KOPT-K1 (cell line): ENCODE data around the gene NRG2.

ENCODE experiments used
- H3K27ac ChIP-seq: fragments of 200-600 bp; sonication (generic); 2 replicates; pipeline ENCODE4 v1.5.1; 2016; ENCODE audit warnings: antibody characterized with exemption, mild to moderate bottlenecking, low read depth, low read length; ENCODE audit not compliant: poor library complexity, severe bottlenecking
- H3K36me3 ChIP-seq: fragments of 200-600 bp; sonication (generic); 2 replicates; pipeline ENCODE4 v1.5.1; 2017; ENCODE audit warnings: antibody characterized with exemption, mild to moderate bottlenecking, low read length, moderate library complexity; ENCODE audit not compliant: insufficient read depth
- H3K9me3 ChIP-seq: fragments of 200-600 bp; sonication (generic); 2 replicates; pipeline ENCODE4 v1.5.1; 2017; ENCODE audit warnings: antibody characterized with exemption, low read length, mild to moderate bottlenecking; ENCODE audit not compliant: insufficient read depth, poor library complexity, severe bottlenecking

Gene NRG2

DNA sequence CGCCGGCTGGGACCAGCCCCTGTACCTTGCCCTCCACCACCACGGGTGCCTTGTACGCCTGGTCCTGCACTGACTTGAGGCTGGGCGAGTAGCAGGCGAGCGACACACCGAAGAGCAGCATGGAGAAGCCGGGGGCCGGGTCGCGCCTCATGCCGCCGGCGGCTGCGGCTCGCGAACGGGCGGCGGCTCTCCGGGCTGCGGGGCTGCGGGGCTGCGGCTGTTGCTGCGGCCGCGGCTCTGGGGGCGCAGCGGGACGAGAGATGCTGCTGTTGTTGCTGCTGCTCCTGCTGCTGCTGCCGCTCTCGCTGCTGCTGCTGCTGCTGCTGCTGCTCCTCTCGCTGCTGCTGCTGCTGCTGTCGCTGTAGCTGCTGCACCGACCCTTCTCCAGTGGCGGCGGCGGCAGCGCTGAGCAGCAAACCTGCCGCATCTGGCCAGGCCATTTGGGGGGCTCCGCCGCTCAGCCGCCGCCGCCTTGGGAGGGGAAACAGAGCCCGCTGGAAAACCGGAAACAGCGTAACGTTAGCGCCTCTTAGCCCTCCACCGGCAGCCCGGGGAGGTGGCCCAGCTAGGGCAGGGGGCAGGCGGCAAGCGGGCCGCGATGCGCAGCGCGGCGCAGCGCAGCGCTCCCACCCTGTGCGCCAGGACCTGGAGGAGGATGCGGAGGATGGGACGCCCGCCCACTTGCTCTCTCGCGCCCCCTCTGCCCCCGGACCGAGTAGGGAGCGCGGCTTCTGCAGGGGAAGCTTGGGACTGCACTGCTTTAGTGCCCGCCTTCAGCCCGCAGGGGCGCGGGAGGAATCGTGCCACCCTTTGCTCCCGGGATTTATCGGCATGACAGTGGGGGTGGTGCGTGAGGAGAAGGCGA lies at the start of gene NRG2:
TSS of gene NRG2 (minus strand) at position 657 of the 865 bp plus-strand sequence.
- H3K36me3 ChIP-seq = no peaks in the 10 kb centered on the region
- peaks cover 5% of the 10 kb centered on the region for H3K9me3 ChIP-seq
- H3K27ac ChIP-seq = no peak within 1 kb of the TSS

DNA sequence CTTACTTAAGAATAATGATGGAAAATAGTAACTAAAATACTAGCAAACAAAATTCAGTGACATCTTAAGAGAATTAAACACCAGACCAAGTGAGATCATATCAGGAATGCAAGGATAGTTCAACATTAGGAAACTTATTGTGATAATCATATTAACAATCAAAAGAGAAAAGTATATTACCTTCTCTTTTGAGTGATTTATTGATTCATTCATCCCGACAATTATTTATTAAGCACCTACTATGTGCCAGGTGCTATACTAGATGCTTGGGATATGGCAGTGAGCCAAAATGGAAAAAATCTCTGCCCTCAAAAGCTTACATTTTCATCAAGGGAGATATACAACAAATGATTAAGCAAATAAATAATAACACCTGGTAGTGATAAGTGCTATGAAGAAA lies 47.2 kb upstream of the NRG2 start:
- H3K9me3 ChIP-seq = peaks cover 34% of the 10 kb centered on the region
- no peak overlapping the region for H3K27ac ChIP-seq
- H3K36me3 ChIP-seq = no peaks in the 10 kb centered on the region

DNA sequence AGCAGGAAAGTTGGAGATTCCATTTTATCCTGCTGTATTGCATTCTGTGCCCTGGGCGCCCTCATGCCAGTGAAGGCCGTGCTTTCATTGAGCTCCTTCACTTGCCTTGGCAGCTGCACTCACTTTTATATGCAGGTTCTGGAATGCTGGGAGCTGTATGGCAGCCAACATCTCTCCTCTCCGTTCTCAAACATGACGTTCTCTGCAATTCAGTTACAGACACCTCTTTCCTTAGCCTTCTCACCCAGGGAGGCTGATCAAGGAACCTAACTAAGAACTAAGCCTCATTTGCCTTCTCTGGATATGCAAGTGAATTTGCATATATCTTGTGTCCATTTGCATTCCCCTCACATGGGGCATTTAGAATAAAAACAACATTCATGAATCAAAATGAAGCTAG lies 41.4 kb upstream of the NRG2 start:
- Histone ChIP-seq H3K27ac (no peak overlapping the region), H3K9me3 (peaks cover 16% of the 10 kb centered on the region), H3K36me3 (no peaks in the 10 kb centered on the region)

DNA sequence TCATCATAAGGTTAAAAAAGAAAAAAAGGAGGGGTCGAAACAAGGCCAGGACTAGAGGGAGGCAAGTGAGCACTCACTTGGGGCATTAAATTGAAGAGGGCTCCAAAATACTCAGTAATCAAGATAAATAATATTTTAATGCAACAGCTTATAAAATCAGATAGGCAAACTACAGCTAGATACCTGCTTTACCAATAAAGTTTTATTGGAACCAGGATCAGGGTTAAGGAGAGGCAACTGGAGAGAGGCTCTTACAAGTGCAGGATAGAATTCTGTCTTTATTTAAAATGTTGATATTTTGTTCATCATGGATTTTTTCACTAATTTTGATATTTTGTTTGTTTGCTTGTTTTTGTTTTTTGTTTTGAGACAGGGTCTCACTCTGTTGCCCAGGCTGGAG lies 40.6 kb upstream of the NRG2 start:
- Histone ChIP-seq H3K36me3 (no peaks in the 10 kb centered on the region), H3K9me3 (peaks cover 8% of the 10 kb centered on the region), H3K27ac (no peak overlapping the region)

DNA sequence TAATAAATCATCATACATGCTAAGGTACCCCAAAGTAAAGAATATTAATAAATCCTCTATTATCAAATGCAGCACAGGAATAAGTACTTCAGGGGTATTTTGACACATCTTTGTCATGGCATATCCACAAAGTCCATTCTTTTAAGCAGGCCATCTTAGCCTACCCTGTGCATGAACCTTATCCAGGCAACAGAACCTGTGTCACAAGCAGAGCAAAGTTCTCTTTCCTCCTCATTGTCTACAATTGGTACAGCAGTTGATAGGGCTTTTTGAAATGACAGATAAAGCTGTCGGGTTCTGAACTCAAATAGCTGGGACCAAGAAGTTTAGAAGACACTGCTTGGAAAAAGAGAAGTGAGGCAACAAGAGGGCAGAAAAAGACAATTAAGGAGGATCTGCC lies 40.0 kb upstream of the NRG2 start:
- peaks cover 5% of the 10 kb centered on the region for H3K9me3 ChIP-seq
- no peak overlapping the region for H3K27ac ChIP-seq
- no peaks in the 10 kb centered on the region for H3K36me3 ChIP-seq

DNA sequence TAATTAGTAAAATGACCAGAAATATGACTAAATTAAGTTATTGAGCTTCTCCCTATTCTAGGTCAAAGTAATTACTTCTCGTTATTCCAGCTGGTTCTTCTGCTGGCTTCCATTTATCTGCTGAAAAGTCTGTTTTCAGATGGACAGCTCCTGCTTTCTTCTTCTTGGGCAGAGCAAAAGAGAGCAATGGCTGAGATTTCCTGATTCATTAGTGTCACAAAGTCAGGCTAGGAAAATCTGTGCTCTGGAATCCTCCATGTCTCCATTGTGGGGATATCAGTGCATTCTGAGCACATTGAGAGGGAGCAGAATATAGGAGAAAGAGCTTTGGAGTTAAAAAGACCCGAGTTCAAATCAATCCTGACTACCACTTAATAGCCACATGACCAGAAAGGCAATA lies 33.7 kb upstream of the NRG2 start:
- Histone ChIP-seq H3K36me3 (no peaks in the 10 kb centered on the region), H3K27ac (no peak overlapping the region), H3K9me3 (no peaks in the 10 kb centered on the region)

DNA sequence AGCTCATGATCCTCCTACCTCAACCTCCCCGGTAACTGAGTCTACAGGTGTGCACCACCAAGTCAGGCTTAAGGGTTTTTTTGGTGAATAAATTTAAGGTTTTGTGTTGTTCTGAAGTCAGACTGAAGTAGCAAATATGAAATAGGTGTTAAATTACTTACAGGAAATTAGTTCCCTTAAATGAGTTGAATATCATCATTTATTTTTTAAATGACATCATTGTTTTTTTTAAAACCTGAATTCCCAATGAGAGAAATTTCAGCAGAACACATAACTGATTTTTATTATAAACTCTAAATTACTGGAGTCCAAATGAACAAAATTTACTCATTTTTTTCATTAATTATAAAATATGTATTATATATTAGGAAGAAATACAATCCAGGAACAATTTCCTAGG lies 33.0 kb upstream of the NRG2 start:
- H3K36me3 ChIP-seq = no peaks in the 10 kb centered on the region
- no peaks in the 10 kb centered on the region for H3K9me3 ChIP-seq
- no peak overlapping the region for H3K27ac ChIP-seq

DNA sequence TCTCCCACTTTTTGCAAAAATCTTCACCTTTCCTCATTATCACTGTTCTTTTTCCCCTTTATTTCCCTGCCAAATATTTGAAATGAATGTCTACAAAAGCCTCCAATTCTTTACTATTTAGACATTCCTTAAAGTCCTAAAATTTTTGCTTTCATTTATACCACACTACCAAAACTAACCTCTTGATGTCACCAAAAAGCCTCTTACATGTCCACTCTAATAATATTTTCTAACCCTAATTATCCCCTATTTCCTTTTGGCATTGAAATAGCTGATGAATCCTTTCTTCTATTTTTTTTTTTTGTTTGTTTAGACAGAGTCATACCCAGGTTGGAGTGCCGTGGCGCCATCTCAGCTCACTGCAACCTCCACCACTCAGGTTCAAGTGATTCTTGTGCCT lies 32.3 kb upstream of the NRG2 start:
- Histone ChIP-seq H3K27ac (no peak overlapping the region), H3K36me3 (no peaks in the 10 kb centered on the region), H3K9me3 (no peaks in the 10 kb centered on the region)

DNA sequence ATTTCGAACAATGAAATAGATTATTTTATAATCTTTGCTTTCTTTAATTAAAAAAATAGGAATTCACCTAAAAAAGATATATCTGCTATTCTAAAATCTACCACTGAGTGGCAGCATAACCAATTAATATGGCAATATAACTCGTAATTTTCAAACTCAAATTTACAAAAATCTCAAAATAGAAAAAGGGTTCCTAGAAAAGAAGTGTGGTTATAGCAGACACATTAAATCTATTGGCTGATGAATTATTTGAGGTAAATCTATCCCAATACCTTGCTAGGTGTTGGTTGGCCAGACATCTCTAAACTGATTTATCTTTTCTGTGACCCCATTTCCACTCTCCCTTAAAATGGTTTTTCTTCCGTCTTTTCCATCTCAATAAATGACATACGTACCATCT lies 30.2 kb upstream of the NRG2 start:
- Histone ChIP-seq H3K27ac (no peak overlapping the region), H3K9me3 (no peaks in the 10 kb centered on the region), H3K36me3 (no peaks in the 10 kb centered on the region)

DNA sequence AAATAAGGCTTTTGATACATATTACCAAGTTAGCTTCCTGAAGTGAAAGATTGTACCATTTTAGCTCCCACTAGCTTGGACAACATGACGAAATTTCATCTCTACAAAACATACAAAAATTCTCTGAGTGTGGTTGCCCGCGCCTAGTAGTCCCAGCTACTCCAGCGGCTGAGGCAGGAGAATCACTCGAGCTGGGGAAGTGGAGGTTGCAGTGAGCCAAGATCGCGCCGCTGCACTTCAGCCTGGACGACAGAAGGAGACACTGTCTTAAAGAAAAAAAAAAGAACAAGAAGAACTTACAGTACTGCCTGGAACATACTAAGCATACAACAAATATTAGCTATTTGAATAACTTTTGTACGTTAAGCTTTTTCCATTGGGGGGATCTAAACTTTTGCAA lies 29.7 kb upstream of the NRG2 start:
- no peaks in the 10 kb centered on the region for H3K9me3 ChIP-seq
- no peaks in the 10 kb centered on the region for H3K36me3 ChIP-seq
- H3K27ac ChIP-seq = no peak overlapping the region

DNA sequence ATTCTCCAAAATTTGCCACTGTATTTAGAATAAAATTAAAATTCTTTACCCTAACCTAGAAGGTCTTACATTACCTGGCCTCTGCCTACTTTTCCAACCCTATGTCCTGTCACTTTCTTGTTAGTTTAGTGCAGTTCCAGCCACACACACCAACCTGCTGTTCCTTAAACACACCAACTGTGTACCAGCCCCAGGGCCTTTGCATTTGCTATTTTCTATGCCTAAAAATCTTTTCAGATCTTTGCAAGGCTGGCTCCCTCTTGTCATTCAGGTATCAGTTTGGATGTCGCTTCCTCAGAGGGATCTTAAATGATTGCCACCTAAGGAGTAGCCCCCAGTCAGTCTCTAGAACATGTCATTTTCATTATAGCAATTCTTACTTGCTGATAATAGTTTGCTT lies 17.7 kb upstream of the NRG2 start:
- Histone ChIP-seq H3K27ac (no peak overlapping the region), H3K9me3 (peaks cover 4% of the 10 kb centered on the region), H3K36me3 (no peaks in the 10 kb centered on the region)

DNA sequence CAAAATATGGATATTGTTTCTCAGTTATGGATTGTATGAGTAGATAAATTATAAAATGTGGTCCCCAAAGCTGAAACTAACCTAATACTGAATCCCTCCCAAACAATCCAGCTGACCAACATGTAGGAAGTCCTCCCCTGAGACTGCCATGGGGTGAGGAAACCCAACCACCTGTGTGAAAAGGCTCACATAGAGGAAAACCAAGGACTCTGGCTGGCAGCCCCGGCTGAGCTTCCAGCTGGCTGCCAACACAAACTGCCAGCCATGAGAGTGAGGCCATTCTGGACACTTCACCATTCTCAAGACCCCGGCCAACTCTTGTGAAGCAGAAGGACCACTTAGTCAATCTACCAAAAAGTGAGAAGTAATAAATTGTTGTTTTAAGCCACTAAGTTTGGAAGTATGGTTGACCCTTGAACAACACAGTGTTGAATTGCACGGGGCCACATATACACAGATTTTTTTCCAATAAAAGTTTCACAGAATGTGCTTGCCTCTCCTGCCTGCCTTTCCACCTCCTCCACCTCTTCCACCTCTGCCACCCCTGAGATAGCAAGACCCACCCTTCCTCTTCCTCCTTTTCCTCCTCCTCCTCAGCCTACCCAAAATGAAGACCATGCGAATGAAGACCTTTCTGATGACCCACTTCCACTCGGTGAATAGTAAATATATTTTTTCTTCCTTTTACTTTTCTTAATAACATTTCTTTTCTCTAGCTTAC lies 15.3 kb upstream of the NRG2 start:
- Histone ChIP-seq H3K27ac (no peak overlapping the region), H3K36me3 (no peaks in the 10 kb centered on the region), H3K9me3 (peaks cover 4% of the 10 kb centered on the region)

DNA sequence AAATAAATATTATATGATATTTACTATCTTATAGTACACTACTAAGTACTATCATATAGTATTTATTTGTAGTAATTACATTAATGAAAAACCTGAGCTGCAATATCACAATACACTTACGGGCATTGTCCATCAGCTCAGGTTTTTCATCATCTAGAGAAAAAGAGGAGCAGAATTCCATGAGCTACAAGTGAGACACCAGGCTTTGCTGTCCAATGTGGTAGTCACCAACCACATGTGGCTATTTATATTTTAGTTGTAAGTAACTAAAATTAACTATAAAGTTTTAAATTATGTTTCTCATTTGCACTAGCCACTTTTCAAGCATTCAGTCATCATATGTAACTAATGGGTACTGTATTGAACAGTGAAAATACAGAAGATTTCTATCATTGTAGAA lies 13.8 kb upstream of the NRG2 start:
- Histone ChIP-seq H3K27ac (no peak overlapping the region), H3K9me3 (peaks cover 4% of the 10 kb centered on the region), H3K36me3 (no peaks in the 10 kb centered on the region)

DNA sequence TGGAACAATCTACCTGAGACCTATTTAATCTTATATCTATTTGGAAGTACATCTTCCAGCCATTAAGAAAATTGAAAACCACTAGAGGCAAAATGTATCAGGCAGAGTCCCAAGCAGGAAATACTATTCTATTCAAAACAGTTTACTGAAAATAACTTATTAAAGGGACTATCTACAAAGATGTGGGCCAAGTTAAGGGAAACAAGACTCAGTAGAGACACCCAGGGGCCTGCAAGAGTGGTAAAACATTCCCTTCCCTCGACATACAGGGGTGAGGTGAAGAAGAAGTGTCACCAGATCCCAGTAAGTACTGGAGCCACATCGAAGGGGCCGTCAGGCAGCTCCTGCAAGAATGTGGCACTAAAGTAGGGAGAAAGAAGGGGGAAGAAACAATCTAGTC lies 12.1 kb upstream of the NRG2 start:
- peaks cover 4% of the 10 kb centered on the region for H3K9me3 ChIP-seq
- H3K27ac ChIP-seq = no peak overlapping the region
- no peaks in the 10 kb centered on the region for H3K36me3 ChIP-seq

DNA sequence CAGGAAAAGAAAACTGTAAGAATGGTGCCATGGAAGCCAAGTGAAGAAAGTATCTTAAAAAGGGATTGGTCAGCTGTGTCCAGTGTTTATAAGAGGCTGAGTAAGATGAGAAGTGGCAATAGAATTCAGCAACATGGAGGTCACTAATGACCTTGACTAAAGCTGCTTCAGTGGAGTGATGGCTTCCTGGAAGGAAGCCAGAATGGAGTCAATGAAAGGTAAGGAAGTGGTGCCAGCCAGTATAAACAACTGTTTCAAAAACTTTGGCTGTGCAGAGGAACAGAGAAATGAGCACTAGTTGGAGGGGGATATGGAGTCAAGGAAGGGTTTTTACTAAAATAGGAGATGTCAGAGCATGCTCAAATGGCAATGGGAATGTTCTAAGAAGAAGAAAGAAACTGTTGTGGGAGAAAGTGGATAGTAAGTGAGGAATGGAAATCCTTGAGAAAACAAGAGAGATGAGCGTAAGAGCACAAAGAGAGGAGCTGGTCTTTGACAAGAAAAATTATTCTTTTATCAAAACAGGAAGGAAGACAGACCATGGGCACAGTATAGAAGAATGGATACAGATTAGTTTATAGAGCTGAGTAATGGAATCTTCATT lies 11.1 kb upstream of the NRG2 start:
- Histone ChIP-seq H3K9me3 (no peaks in the 10 kb centered on the region), H3K27ac (no peak overlapping the region), H3K36me3 (no peaks in the 10 kb centered on the region)
